ENCODE data around the gene RPIA. TPM values are rescaled to one million over a fixed set of nuclear protein-coding genes. Genes with fewer than 3 reads are reported as not detected.

RPIA gene
- total RNA-seq, 2 donors from 2014 or later, result 4.1 to 4.7 TPM

- DNase-seq (ENCODE audit: low spot score) (no peak), ATAC-seq (ENCODE audit: insufficient number of reproducible peaks, low FRiP score, low read depth) (no peak)
- Histone ChIP-seq H3K27me3 (replicated peaks; ENCODE audit: insufficient read depth) (no peaks in the 10 kb centered on the region), H3K36me3 (peaks cover 11% of the 10 kb centered on the region), H3K27ac (no peak overlapping the region), H3K4me3 (no peak overlapping the region), H3K9me3 (no peaks in the 10 kb centered on the region), H3K4me1 (ENCODE audit: control insufficient read depth in 1 of 2, low read depth in 2 of 2) (no peaks in the 10 kb centered on the region)
- TF ChIP-seq CTCF (IDR thresholded peaks at IDR 0.05), result no peak
These were observed 46.8 kb downstream of the RPIA start for GRCh38 chr2:88738271-88738670.

GRCh38 chr2:88739985-88740600 is 48.6 kb downstream of the RPIA start:
- Histone ChIP-seq H3K36me3 (peaks cover 16% of the 10 kb centered on the region), H3K4me3 (no peak overlapping the region), H3K27ac (no peak overlapping the region), H3K9me3 (peaks cover 2% of the 10 kb centered on the region), H3K4me1 (ENCODE audit: control insufficient read depth in 1 of 2, low read depth in 2 of 2) (no peaks in the 10 kb centered on the region), H3K27me3 (replicated peaks; ENCODE audit: insufficient read depth) (no peaks in the 10 kb centered on the region)
- ATAC-seq (ENCODE audit: insufficient number of reproducible peaks, low FRiP score, low read depth) (no peak), DNase-seq (ENCODE audit: low spot score) (no peak)
- peak; percentile 85 for TF ChIP-seq CTCF (IDR thresholded peaks at IDR 0.05)

- peaks cover 7% of the 10 kb centered on the region for H3K9me3 ChIP-seq
- ATAC-seq (ENCODE audit: insufficient number of reproducible peaks, low FRiP score, low read depth), result no peak
- no peaks in the 10 kb centered on the region for H3K27me3 ChIP-seq (replicated peaks; ENCODE audit: insufficient read depth)
- TF ChIP-seq CTCF (IDR thresholded peaks at IDR 0.05), result no peak
- no peak overlapping the region for H3K4me3 ChIP-seq
- H3K27ac ChIP-seq, result no peak overlapping the region
- no peak for DNase-seq (ENCODE audit: low spot score)
- peaks cover 16% of the 10 kb centered on the region for H3K36me3 ChIP-seq
- H3K4me1 ChIP-seq (ENCODE audit: control insufficient read depth in 1 of 2, low read depth in 2 of 2), result no peaks in the 10 kb centered on the region
These were observed 55.5 kb downstream of the RPIA start for GRCh38 chr2:88746929-88747490.

GRCh38 chr2:88747990-88748389 is 56.5 kb downstream of the RPIA start:
- no peak for DNase-seq (ENCODE audit: low spot score)
- Histone ChIP-seq H3K9me3 (peaks cover 7% of the 10 kb centered on the region), H3K27ac (no peak overlapping the region), H3K27me3 (replicated peaks; ENCODE audit: insufficient read depth) (no peaks in the 10 kb centered on the region), H3K4me3 (no peak overlapping the region), H3K4me1 (ENCODE audit: control insufficient read depth in 1 of 2, low read depth in 2 of 2) (no peaks in the 10 kb centered on the region), H3K36me3 (peaks cover 16% of the 10 kb centered on the region)
- no peak for ATAC-seq (ENCODE audit: insufficient number of reproducible peaks, low FRiP score, low read depth)
- TF ChIP-seq CTCF (IDR thresholded peaks at IDR 0.05), result no peak

GRCh38 chr2:88751768-88752167 is 60.3 kb downstream of the RPIA start:
- no peaks in the 10 kb centered on the region for H3K27me3 ChIP-seq (replicated peaks; ENCODE audit: insufficient read depth)
- peaks cover 7% of the 10 kb centered on the region for H3K36me3 ChIP-seq
- H3K4me1 ChIP-seq (ENCODE audit: control insufficient read depth in 1 of 2, low read depth in 2 of 2), result no peaks in the 10 kb centered on the region
- TF ChIP-seq CTCF (IDR thresholded peaks at IDR 0.05), result no peak
- no peak overlapping the region for H3K27ac ChIP-seq
- H3K4me3 ChIP-seq, result no peak overlapping the region
- DNase-seq (ENCODE audit: low spot score) (no peak), ATAC-seq (ENCODE audit: insufficient number of reproducible peaks, low FRiP score, low read depth) (no peak)
- H3K9me3 ChIP-seq, result no peaks in the 10 kb centered on the region
